ENCODE results near the gene CTNNA3.
A peak's percentile ranks its signal among the peaks of the same experiment; 100 is the strongest.

CTNNA3 gene

DNA sequence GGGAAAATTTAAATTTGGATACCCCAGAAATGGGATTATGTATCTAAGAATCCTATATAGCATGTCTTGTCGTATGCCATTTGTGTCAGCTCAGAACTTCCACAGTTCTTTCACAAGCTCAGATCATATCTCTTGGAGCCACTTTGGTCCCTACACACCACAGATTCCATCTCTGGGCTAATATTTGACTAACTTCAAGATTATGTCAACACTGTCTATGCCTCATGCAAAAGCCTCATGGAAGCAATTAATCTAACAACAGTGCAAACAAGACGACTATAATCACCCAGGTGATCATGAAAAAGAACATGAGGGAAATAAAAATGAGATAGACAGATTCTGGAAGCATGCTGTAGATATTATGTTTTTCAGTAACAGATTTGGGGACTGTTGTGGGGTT is 581.0 kb downstream of the CTNNA3 start:
- DNase-seq (ENCODE audit: low read depth in 1 of 2, low spot score in 1 of 2): peak; percentile 16 to 87
- peak; percentile 90 for TF ChIP-seq JUND (IDR thresholded peaks at IDR 0.05; ENCODE audit: low read depth)
- in situ Hi-C loops (cut with HindIII; ENCODE audit: low pct_unique_long_range_greater_than_20kb, low sequenced_read_pairs): no loop called here

DNA sequence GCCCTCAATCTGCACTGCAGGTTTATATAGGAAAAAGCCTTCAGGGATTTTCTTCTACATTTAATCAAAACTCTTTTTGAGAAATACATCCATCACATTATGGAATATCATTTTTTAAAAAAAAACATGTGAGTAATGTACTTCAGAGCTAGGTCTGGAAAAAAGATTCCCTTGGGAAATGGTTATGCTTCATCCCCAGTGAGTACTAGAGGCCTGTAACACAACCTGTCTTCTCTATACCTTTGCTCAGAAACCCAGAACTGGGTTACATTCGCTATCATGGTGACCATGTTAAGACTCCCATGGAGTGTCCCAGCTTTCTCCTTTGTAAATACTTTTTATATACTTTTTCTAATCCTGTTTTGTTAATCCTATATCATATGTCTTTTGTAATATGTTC is 583.2 kb downstream of the CTNNA3 start:
- TF ChIP-seq JUND (IDR thresholded peaks at IDR 0.05; ENCODE audit: low read depth): no peak
- in situ Hi-C loops (cut with HindIII; ENCODE audit: low pct_unique_long_range_greater_than_20kb, low sequenced_read_pairs): no loop called here
- DNase-seq (ENCODE audit: low read depth in 1 of 2, low spot score in 1 of 2): no peak

- DNase-seq (ENCODE audit: low read depth in 1 of 2, low spot score in 1 of 2): no peak
- no peak for TF ChIP-seq JUND (IDR thresholded peaks at IDR 0.05; ENCODE audit: low read depth)
- in situ Hi-C loops (cut with HindIII; ENCODE audit: low pct_unique_long_range_greater_than_20kb, low sequenced_read_pairs): no loop called here
Observed at GRCh38 chr10:67110286-67110685, 585.7 kb downstream of the CTNNA3 start.

DNA sequence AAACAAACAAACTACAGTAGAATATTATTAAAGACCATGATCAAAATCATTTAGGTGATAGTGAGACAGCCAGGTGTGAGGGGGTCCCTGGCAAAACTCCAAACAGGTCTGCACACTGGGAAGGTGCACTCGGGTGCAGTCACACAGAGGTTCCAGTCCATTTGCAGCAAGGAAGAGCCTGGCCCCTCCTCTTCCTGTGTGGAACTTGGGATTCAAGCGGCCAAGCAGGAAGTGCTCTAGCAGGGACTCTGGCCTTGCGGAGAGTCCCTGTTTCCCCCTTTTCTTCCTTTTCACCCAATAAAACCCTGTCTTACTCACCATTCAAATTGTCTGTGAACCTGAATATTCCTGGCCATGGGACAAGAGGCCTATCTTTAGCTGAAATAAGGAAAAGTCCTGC is 588.3 kb downstream of the CTNNA3 start:
- in situ Hi-C loops (cut with HindIII; ENCODE audit: low pct_unique_long_range_greater_than_20kb, low sequenced_read_pairs): no loop called here
- no peak for DNase-seq (ENCODE audit: low read depth in 1 of 2, low spot score in 1 of 2)
- no peak for TF ChIP-seq JUND (IDR thresholded peaks at IDR 0.05; ENCODE audit: low read depth)

DNA sequence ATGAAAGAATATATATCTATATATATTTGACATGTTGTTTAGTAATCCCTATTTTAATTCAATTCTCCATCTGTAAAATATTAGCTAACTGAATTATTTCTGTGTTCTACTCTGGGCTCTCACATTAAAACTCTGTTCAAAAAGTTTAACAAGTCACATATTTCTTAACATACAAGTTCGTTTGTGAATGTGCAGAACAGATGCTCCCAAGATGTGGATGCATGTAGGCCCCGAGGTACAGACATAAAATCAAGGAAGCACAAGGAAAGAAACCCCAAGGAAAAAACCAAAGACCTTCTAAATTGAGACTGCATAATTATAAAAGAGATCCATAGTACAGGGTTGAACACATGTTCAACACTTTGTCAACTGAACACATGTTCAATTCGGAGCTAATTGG is 595.0 kb downstream of the CTNNA3 start:
- in situ Hi-C loops (cut with HindIII; ENCODE audit: low pct_unique_long_range_greater_than_20kb, low sequenced_read_pairs): no loop called here
- no peak for DNase-seq (ENCODE audit: low read depth in 1 of 2, low spot score in 1 of 2)
- no peak for TF ChIP-seq JUND (IDR thresholded peaks at IDR 0.05; ENCODE audit: low read depth)

DNA sequence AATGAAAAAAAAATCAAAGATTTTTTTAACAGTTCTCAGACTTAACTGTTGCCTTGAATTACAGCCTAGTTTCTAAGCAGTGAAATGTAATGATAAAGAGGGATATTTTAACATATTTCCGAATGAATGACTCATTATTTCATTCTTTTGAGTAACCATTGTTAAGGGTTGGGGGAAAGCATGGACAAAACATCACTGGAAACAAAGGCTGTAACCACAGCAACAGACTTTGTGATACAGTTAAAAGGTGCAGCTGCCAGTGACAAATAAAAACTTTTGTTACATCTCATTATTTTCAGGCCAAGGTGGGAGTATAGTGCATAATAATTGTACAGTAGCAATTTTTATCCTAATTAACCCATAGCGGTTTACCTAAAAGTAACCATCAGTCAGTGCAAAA is 597.5 kb downstream of the CTNNA3 start:
- in situ Hi-C loops (cut with HindIII; ENCODE audit: low pct_unique_long_range_greater_than_20kb, low sequenced_read_pairs): no loop called here
- no peak for TF ChIP-seq JUND (IDR thresholded peaks at IDR 0.05; ENCODE audit: low read depth)
- DNase-seq (ENCODE audit: low read depth in 1 of 2, low spot score in 1 of 2): no peak

- in situ Hi-C loops (cut with HindIII; ENCODE audit: low pct_unique_long_range_greater_than_20kb, low sequenced_read_pairs): no loop called here
- no peak for DNase-seq (ENCODE audit: low read depth in 1 of 2, low spot score in 1 of 2)
- TF ChIP-seq JUND (IDR thresholded peaks at IDR 0.05; ENCODE audit: low read depth): no peak
Observed at GRCh38 chr10:67095531-67095930, 600.5 kb downstream of the CTNNA3 start.

DNA sequence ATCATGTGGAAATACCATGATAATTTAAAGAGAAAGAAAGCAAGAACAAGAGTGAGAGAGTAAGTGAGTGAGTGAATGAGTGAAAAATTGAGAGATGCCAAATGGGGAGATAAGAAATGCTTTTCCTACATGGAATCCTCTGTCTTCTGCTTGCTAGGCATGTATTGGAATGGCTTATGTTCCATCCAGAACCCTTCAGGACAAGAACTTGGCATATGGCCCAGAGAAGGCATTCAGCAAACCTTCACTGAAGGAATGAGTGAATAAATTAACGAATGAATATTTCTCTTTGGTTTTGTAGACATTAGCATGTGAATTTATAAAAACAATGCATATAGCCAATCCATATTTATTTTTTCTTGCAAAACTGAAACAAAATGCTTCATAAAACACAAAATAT is 608.0 kb downstream of the CTNNA3 start:
- DNase-seq (ENCODE audit: low read depth in 1 of 2, low spot score in 1 of 2): no peak
- TF ChIP-seq JUND (IDR thresholded peaks at IDR 0.05; ENCODE audit: low read depth): no peak
- in situ Hi-C loops (cut with HindIII; ENCODE audit: low pct_unique_long_range_greater_than_20kb, low sequenced_read_pairs): no loop called here

DNA sequence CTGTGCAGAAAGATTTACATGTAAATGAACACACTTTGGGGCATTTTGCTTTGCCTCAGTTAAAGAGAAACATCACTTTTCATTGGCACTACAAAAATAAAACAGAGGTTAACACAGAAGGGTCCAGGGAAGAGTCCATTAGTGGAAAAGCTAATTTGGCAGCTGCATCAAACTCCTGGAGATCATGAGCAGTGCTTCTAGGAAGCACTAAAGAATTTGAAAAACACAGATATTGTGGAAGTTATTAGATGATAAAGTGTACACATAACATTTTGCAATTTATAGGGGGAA is 608.9 kb downstream of the CTNNA3 start:
- DNase-seq (ENCODE audit: low read depth in 1 of 2, low spot score in 1 of 2): no peak
- in situ Hi-C loops (cut with HindIII; ENCODE audit: low pct_unique_long_range_greater_than_20kb, low sequenced_read_pairs): no loop called here

DNA sequence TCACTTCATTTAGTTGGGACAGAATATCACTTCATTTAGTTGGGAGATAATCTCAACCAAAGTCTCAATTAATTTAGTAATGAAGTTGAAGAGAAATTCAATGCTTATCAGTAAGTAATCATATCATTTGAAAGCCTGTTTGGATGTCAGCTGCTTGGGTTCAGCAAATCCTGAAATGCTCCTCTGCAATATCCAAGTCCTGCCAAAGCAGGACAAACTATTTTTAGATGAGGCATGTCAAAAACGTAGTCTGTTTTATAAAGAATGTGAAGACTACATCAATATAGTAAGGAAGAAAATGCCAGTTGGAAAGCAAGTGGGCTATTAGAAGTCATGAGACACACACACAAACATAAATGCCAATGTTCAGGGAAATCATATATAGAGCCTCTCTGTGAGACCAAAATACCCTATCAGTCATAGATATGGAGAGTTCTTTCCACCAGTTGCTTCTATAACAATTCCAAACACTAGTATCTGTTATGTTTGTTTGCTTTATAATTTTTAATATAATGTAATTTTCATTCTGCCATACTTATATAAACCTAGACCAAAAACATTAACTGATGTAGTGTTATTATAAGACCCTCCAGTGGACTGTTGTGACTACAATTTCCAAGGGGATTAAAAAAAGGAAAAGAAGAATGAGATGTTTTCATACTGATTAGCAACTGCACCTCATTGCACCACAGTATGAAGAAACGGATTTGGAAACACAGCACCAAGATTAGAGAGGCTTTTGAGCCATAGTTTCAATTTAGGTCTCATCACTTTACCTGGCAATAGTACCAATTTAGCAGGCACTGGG is 609.5 kb downstream of the CTNNA3 start:
- DNase-seq (ENCODE audit: low read depth in 1 of 2, low spot score in 1 of 2): no peak
- no peak for TF ChIP-seq JUND (IDR thresholded peaks at IDR 0.05; ENCODE audit: low read depth)
- in situ Hi-C loops (cut with HindIII; ENCODE audit: low pct_unique_long_range_greater_than_20kb, low sequenced_read_pairs): no loop called here

More for the DNA sequence above, 608.9 kb downstream of the CTNNA3 start:
- no peak for TF ChIP-seq JUND (IDR thresholded peaks at IDR 0.05; ENCODE audit: low read depth)

DNA sequence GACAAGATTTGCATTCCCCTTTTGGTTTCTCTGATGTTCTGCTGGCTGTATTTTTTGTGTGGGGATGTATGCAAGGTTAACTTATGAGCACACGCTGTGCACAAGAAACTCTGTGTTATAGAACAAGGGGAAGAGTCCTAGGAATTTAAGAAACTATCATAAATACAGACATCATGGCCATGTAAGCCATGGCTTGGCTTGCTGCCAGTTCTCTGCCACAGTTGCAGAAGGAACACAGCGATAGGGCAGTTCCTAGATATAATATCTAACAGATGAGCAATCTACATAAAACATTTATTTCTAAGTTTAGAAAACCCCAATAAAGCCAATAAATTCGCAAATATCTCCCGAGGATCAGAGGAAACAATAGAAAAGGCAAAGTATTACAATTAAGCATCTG is 616.9 kb downstream of the CTNNA3 start:
- no peak for DNase-seq (ENCODE audit: low read depth in 1 of 2, low spot score in 1 of 2)
- in situ Hi-C loops (cut with HindIII; ENCODE audit: low pct_unique_long_range_greater_than_20kb, low sequenced_read_pairs): no loop called here
- TF ChIP-seq JUND (IDR thresholded peaks at IDR 0.05; ENCODE audit: low read depth): no peak

GRCh38 chr10:67077376-67077775 is 618.6 kb downstream of the CTNNA3 start:
- in situ Hi-C loops (cut with HindIII; ENCODE audit: low pct_unique_long_range_greater_than_20kb, low sequenced_read_pairs): no loop called here

GRCh38 chr10:67076144-67076543 is 619.9 kb downstream of the CTNNA3 start:
- in situ Hi-C loops (cut with HindIII; ENCODE audit: low pct_unique_long_range_greater_than_20kb, low sequenced_read_pairs): no loop called here
- DNase-seq (ENCODE audit: low read depth in 1 of 2, low spot score in 1 of 2): no peak

More at GRCh38 chr10:67077376-67077775, 618.6 kb downstream of the CTNNA3 start:
- no peak for TF ChIP-seq JUND (IDR thresholded peaks at IDR 0.05; ENCODE audit: low read depth)
- DNase-seq (ENCODE audit: low read depth in 1 of 2, low spot score in 1 of 2): peak in 1 of 2 experiments; percentile 44

GRCh38 chr10:67075491-67075971 is 620.5 kb downstream of the CTNNA3 start:
- TF ChIP-seq JUND (IDR thresholded peaks at IDR 0.05; ENCODE audit: low read depth): peak; percentile 60; the same call in 1 of the 2 replicates
- DNase-seq (ENCODE audit: low read depth in 1 of 2, low spot score in 1 of 2): peak in 1 of 2 experiments; percentile 71
- in situ Hi-C loops (cut with HindIII; ENCODE audit: low pct_unique_long_range_greater_than_20kb, low sequenced_read_pairs): no loop called here

More at GRCh38 chr10:67076144-67076543, 619.9 kb downstream of the CTNNA3 start:
- TF ChIP-seq JUND (IDR thresholded peaks at IDR 0.05; ENCODE audit: low read depth): no peak
